ENCODE results near the gene GARS1.

Gene GARS1

DNA sequence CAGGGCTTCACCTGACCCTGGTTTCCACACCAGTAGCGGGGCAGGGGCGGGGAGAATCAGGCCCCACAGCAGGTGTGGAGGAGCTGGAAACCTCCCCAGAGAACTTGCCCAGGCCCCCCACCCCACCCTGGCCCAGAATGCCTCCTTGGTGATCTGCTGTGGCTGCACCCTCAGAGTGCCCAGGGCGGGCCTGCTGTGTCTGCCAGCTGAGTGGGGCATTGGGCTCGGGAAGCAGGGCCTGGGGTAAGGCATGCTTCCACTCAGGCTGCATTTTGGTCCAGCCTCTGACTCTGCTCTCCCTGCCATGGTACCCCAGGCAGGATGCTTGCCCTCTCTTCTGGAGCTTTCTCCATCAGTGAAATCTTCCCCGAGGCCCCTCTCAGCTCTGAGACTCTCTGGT lies 88.6 kb downstream of the GARS1 start:
- Histone ChIP-seq H3K4me3 (replicated peaks; ENCODE audit: insufficient read depth, low read length) (no peak overlapping the region), H3K27ac (replicated peaks) (no peak overlapping the region), H3K27me3 (ENCODE audit: insufficient read depth, poor library complexity, severe bottlenecking) (peaks cover 49% of the 10 kb centered on the region)
- TF ChIP-seq GABPA (IDR thresholded peaks at IDR 0.05; ENCODE audit: low read depth) (no peak), SPI1 (IDR thresholded peaks at IDR 0.05; ENCODE audit: borderline replicate concordance, low read depth) (no peak), CTCF (IDR thresholded peaks at IDR 0.05; ENCODE audit: insufficient read depth, low read length) (no peak)
- TF ChIP-seq, protein P1, sequence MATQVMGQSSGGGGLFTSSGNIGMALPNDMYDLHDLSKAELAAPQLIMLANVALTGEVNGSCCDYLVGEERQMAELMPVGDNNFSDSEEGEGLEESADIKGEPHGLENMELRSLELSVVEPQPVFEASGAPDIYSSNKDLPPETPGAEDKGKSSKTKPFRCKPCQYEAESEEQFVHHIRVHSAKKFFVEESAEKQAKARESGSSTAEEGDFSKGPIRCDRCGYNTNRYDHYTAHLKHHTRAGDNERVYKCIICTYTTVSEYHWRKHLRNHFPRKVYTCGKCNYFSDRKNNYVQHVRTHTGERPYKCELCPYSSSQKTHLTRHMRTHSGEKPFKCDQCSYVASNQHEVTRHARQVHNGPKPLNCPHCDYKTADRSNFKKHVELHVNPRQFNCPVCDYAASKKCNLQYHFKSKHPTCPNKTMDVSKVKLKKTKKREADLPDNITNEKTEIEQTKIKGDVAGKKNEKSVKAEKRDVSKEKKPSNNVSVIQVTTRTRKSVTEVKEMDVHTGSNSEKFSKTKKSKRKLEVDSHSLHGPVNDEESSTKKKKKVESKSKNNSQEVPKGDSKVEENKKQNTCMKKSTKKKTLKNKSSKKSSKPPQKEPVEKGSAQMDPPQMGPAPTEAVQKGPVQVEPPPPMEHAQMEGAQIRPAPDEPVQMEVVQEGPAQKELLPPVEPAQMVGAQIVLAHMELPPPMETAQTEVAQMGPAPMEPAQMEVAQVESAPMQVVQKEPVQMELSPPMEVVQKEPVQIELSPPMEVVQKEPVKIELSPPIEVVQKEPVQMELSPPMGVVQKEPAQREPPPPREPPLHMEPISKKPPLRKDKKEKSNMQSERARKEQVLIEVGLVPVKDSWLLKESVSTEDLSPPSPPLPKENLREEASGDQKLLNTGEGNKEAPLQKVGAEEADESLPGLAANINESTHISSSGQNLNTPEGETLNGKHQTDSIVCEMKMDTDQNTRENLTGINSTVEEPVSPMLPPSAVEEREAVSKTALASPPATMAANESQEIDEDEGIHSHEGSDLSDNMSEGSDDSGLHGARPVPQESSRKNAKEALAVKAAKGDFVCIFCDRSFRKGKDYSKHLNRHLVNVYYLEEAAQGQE (IDR thresholded peaks at IDR 0.05; ENCODE audit: insufficient replicate concordance, low read depth), result no peak
- no peak for DNase-seq (ENCODE audit: low read depth in 1 of 2, low spot score in 1 of 2)

Data from HL-60 (cell line).